Measurements from ENCODE around the gene IGFBP5.

Gene IGFBP5

GRCh38 chr2:216687646-216688045 is 7.7 kb downstream of the IGFBP5 start:
- no peak for DNase-seq (ENCODE audit: low spot score)

GRCh38 chr2:216687111-216687510 is 8.2 kb downstream of the IGFBP5 start:
- DNase-seq (ENCODE audit: low spot score): no peak

DNA sequence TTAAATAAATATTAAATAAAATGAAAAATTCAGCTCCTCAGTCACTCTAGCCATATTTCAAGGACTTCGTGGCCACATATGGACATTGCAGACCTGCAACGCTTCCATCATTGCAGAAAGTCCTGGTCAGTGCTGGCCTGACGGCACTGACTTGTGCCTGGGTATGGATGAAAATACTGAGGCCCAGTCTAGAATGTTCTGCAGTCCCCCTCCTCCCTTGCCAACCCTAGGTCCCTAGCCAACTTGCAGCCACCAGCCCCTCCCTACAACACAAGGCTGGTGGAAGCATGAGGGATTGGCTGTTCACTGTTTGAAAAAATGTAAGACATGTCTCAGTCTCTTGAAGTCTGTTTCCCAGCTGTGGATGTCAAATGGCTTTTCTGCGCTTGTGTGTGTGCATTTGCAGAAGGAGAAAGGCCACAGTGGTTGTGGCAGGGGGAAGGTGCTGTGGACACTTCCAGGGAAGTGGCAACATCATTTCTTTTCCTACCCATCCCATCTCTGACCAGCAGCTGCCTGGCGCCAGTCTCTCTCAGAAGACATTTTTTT is 9.9 kb downstream of the IGFBP5 start:
- no peak for DNase-seq (ENCODE audit: low spot score)

GRCh38 chr2:216683846-216684245 is 11.5 kb downstream of the IGFBP5 start:
- DNase-seq (ENCODE audit: low spot score): no peak

- DNase-seq (ENCODE audit: low spot score): no peak
Measured at GRCh38 chr2:216681683-216682082, 13.7 kb downstream of the IGFBP5 start.

GRCh38 chr2:216680951-216681629 is 14.3 kb downstream of the IGFBP5 start:
- no peak for DNase-seq (ENCODE audit: low spot score)

- DNase-seq (ENCODE audit: low spot score): no peak
Measured at GRCh38 chr2:216679658-216680024, 15.7 kb downstream of the IGFBP5 start.

DNA sequence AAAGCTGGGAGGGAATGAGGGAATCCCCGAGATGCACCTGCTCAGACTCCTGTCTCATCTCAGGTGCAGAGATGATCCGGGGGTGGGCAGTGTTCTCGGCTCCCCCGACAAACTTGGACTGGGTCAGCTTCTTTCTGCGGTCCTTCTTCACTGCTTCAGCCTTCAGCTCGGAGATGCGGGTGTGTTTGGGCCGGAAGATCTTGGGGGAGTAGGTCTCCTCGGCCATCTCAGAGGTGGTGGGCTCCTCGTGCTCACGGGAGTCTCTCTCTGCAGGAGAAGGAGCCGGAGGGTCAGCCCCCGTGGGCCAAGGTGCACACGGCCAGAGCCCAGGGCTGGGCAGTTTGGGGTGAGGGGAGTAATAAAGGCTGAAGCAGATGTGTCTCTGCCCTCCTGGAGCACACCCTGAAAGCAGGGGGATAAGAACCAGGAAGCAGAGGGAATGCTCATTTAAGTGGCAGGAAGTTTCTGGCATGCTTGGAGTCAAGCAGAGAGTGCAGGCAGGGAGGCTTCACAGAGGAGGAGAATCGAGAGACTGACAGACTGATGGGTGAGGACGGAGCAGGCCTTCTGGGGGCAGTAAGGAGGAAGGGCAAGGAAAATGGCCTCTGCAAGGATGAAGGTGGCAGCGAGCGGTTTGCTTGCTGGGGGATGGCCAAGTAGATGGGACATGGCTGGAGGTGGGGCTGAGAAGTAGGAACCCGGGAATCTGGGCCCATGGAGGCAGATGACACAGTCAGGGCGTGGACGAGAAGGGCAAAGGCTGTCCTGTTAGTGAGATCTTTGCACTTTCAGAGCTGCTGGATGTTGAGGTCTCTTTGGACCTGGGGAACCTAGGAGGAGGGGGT is 16.3 kb downstream of the IGFBP5 start:
- no peak for DNase-seq (ENCODE audit: low spot score)

- DNase-seq (ENCODE audit: low spot score): no peak
Measured at GRCh38 chr2:216678098-216678465, 17.3 kb downstream of the IGFBP5 start.

DNA sequence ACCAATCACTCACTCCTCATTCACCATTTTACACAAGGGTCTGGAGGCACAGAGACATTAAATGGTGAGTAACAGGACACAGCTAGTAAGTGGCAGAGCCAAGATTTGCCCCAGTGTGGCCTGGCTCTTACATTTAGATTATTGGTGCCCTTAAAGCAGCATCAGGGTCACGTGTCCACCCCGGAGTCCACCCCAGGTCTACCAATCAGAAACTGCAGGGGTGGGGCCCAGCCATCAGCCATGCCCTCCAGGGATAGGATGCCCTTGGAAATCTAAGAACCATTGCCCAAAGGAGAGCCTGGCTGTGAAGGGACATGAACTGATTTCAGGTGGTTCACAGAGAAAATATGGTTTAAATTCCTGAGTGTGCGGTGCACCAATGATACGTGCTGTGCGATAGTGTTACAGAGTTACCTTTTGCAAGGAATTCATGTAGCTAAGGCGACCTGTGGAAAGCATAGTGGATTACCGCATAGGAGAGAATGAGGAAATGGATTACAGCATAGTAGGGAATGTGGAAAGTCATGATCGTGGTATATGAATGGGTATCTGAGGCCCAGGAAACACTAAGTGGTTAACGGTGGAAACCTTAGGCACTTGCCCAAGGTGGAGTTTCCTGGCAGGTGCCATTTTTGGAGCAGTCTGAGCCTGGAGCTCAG is 17.8 kb downstream of the IGFBP5 start:
- DNase-seq (ENCODE audit: low spot score): no peak

- no peak for DNase-seq (ENCODE audit: low spot score)
Measured at GRCh38 chr2:216676630-216677029, 18.7 kb downstream of the IGFBP5 start.

DNA sequence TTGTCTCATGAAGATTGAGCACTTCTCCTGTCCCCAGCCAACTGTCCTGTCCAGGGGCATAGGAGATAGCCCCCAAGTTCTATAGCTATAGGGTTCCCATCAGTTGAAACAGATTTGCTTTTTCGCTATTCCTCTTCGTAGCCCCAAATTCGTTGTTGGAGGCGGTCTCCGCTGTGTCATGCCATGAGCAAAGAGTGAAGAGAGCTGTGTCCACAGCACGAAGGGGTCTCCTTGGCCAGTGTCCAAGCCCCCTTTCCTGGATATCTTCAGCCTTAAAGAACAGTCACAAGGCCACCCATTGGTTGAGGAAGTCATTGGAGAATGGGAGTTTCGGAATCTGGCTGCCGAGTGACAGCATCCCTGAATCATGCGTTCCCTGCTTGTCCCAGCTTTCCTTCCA is 21.0 kb downstream of the IGFBP5 start:
- DNase-seq (ENCODE audit: low spot score): no peak

- DNase-seq (ENCODE audit: low spot score): no peak
Measured at GRCh38 chr2:216673609-216674008, 21.7 kb downstream of the IGFBP5 start.

- DNase-seq (ENCODE audit: low spot score): no peak
Measured at GRCh38 chr2:216673021-216673420, 22.3 kb downstream of the IGFBP5 start.

- no peak for DNase-seq (ENCODE audit: low spot score)
Measured at GRCh38 chr2:216672466-216672865, 22.9 kb downstream of the IGFBP5 start.

DNA sequence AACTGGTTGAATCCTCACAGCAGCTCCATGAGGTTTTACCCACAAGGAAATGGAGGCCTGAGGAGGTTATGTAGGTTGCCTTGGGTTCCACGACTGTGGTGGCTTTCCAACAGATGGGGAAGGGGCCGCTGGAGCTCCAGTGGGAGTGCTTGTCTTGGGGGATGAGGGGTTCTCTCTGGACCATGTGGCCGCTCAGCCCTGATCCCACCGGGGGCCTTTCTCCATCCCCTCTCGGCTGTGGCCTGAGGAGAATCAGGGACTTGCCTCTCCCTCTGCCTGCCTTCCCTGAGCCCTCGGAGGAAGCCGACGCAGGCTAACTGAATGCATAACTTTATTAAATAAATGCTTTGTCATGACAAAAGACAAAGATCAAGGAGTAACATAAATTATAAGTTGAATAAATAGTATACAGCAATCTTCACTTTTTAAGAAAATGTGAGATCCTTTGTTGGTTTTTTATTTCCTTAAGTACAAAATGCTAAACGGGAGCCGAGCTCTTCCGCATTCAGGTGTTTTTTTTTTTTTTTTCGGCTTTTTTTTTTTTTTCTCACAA is 23.5 kb downstream of the IGFBP5 start:
- no peak for DNase-seq (ENCODE audit: low spot score)

DNA sequence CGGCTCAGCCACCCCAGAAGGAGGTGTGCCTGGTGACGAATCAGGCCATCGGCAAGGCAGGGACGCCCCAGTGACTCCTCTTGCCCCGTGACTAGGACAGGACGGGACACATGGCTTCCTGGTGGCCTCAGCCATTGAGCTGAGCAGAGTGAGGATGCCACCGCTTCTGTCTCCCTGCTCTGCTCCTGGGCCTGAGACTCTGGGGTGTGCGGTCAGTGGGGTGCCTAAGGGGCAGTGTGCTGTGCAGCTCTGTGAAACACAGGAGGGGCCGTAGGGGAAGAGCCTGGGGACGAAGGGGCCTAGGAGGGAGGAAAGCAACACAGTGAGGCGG is 24.3 kb downstream of the IGFBP5 start:
- DNase-seq (ENCODE audit: low spot score): no peak

DNA sequence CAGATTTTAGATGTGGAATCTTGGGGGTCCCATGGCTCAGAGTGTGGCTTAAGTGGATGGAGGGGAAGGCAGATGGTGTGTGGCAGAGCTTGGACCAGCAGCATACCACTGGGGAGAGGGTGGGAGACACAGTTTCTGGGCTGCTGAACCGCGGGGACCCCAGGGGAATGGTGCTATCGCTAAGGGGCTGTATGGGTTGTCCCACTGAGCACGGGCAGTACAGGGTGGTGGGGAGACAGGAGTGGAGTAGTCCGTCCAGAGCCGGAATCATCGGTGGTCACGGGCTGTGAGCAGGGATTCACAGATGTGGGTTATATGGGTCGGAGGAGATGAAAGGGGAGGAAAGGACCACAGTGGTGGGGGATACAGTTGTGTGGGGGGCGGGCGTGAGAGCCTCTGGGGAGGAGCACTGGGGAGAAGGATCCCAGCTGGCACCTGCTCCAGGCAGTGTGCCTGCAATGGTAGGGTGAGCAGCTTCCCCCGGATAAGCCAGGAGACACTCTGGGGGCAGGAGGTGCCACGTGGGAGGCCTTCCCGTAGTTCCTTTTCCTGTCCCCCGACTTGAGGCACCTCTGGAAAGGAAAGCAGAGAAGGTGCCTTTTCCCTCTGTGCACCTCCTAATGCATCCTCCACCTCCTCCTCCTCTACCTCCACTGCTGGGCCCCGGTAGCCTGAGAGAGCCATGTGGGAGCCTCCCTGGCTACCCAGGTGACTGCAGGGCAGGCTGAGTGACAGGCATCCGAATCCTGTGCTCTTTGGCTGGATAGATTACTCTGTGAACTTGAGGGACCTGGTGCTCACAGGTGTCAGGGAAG is 24.9 kb downstream of the IGFBP5 start:
- DNase-seq (ENCODE audit: low spot score): no peak

GRCh38 chr2:216666461-216667233 is 28.7 kb downstream of the IGFBP5 start:
- peak; percentile 63 for DNase-seq (ENCODE audit: low spot score)

- no peak for DNase-seq (ENCODE audit: low spot score)
Measured at GRCh38 chr2:216665717-216666116, 29.6 kb downstream of the IGFBP5 start.

- no peak for DNase-seq (ENCODE audit: low spot score)
Measured at GRCh38 chr2:216665242-216665641, 30.1 kb downstream of the IGFBP5 start.
